SK-N-MC (cell line): ENCODE results near the gene UBAP1L.

Source experiments
- DNase-seq: peaks from one replicate; pipeline ENCODE4 v3.0.0-alpha.2; 2011; ENCODE audit warnings: low read depth, low spot score
- H3K27ac ChIP-seq: fragments of 200-600 bp; sonication (generic); 2 replicates; pipeline ENCODE4 v1.5.1; 2016; ENCODE audit warnings: mixed run types
- H3K36me3 ChIP-seq: fragments of 200-600 bp; sonication (generic); 2 replicates; pipeline ENCODE4 v1.6.1; 2017; ENCODE audit warnings: antibody characterized with exemption, low read length, mixed read lengths; ENCODE audit not compliant: insufficient read depth
- H3K4me3 ChIP-seq: fragments of 200-600 bp; sonication (generic); 2 replicates; pipeline ENCODE4 v1.5.1; 2016
- H3K9ac ChIP-seq: fragments of 200-600 bp; sonication (generic); 2 replicates; pipeline ENCODE4 v1.8.0; 2017; ENCODE audit warnings: mixed run types, mixed read lengths; ENCODE audit not compliant: insufficient read length
- H3K9me3 ChIP-seq: fragments of 200-600 bp; sonication (generic); 2 replicates; pipeline ENCODE4 v1.6.1; 2017; ENCODE audit warnings: low read depth, mild to moderate bottlenecking, antibody characterized with exemption, low read length, moderate library complexity, mixed read lengths
- EZH2 ChIP-seq: fragments of 200-600 bp; sonication (generic); IDR thresholded peaks from one replicate; pipeline ENCODE4 v1.6.1; 2017; ENCODE audit warnings: antibody characterized with exemption
- FOXP2 ChIP-seq: optimal IDR thresholded peaks from 2 replicates; pipeline ENCODE3; 2011; ENCODE audit warnings: mild to moderate bottlenecking, moderate library complexity; ENCODE audit not compliant: insufficient read depth; ENCODE audit errors: extremely low read length, control extremely low read depth
- POLR2AphosphoS5 ChIP-seq: IDR thresholded peaks from 2 replicates; pipeline ENCODE4 v1.6.1; 2012; ENCODE audit warnings: mild to moderate bottlenecking, low read depth, low read length, borderline replicate concordance

Gene UBAP1L

GRCh38 chr15:65134538-65134937 is 19.5 kb upstream of the UBAP1L start:
- no peak overlapping the region for H3K9ac ChIP-seq

DNA sequence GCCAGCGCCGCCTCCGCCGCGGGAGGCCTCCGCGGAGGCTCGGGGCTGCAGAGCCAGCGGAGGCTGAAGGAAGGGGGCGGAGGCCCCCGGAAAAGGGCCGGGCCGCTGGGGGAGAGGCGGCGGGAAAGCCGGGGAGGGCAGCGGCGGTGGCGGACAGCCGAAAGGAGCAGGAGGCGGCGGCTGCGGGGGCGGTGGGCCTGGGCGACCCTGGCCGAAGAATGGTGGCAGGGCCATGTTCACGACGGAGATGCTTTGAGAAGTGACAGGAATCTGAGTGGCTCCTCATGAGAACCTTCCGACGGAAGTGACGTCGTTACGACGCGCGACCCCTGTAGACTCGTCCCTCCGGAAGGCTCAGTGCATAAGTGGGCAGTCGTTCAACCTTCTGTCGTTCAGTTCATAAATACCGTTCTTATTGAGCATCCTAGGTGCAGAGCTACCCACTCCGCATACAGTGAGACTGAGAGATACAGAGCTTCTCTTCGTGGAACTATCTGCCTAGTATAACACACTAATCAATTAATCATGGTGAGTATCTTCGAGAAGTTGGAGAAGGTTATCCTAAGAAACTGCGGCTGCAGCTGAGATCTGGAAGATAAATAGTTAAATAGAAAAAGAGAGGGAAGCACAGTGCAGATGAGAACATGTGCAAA is 18.7 kb upstream of the UBAP1L start, which contains the start of gene PDCD7:
Gene PDCD7, minus strand, starts transcription at position 261 of the 653 bp plus-strand sequence. Its CDS starts 27 bp downstream, at position 234.
- H3K4me3 ChIP-seq = peak within 1 kb of the TSS; percentile 94
- H3K27ac ChIP-seq = peak within 1 kb of the TSS; percentile 75
- peak within 1 kb of the TSS; percentile 88 for H3K9ac ChIP-seq
- H3K9me3 ChIP-seq = no peaks in the 10 kb centered on the region
- DNase-seq = peak; percentile 73
- H3K36me3 ChIP-seq = peaks cover 14% of the 10 kb centered on the region
- TF ChIP-seq FOXP2 (no peak), POLR2AphosphoS5 (peak; percentile 89)

More at GRCh38 chr15:65134538-65134937, 19.5 kb upstream of the UBAP1L start:
- Histone ChIP-seq H3K36me3 (peaks cover 7% of the 10 kb centered on the region; the same call in 1 of the 2 replicates), H3K4me3 (peak overlapping the region; percentile 94), H3K9me3 (no peaks in the 10 kb centered on the region), H3K27ac (no peak overlapping the region)
- TF ChIP-seq EZH2 (no peak), FOXP2 (no peak), POLR2AphosphoS5 (no peak)
- DNase-seq = no peak

- H3K4me3 ChIP-seq = peak overlapping the region; percentile 94
- H3K27ac ChIP-seq = no peak overlapping the region
- TF ChIP-seq EZH2 = no peak
- TF ChIP-seq POLR2AphosphoS5 = no peak
- TF ChIP-seq FOXP2 = no peak
- no peaks in the 10 kb centered on the region for H3K9me3 ChIP-seq
- H3K9ac ChIP-seq = peak overlapping the region; percentile 88
- DNase-seq = no peak
- peaks cover 20% of the 10 kb centered on the region for H3K36me3 ChIP-seq
These were observed 18.0 kb upstream of the UBAP1L start for GRCh38 chr15:65132878-65133547.

GRCh38 chr15:65130941-65131340 is 15.9 kb upstream of the UBAP1L start:
- no peak overlapping the region for H3K4me3 ChIP-seq
- H3K9me3 ChIP-seq = no peaks in the 10 kb centered on the region
- peaks cover 38% of the 10 kb centered on the region for H3K36me3 ChIP-seq
- TF ChIP-seq FOXP2 (no peak), POLR2AphosphoS5 (no peak), EZH2 (no peak)
- no peak overlapping the region for H3K9ac ChIP-seq
- no peak for DNase-seq
- no peak overlapping the region for H3K27ac ChIP-seq

GRCh38 chr15:65115542-65115941 is 542 bp upstream of the UBAP1L start:
- Histone ChIP-seq H3K9me3 (no peaks in the 10 kb centered on the region), H3K9ac (no peak overlapping the region), H3K27ac (no peak overlapping the region), H3K4me3 (no peak overlapping the region), H3K36me3 (peaks cover 39% of the 10 kb centered on the region)
- no peak for DNase-seq
- TF ChIP-seq EZH2 (no peak), POLR2AphosphoS5 (no peak)

GRCh38 chr15:65110676-65111292 is 4.2 kb downstream of the UBAP1L start:
- Histone ChIP-seq H3K9ac (no peak overlapping the region), H3K9me3 (no peaks in the 10 kb centered on the region), H3K27ac (no peak overlapping the region), H3K4me3 (no peak overlapping the region), H3K36me3 (peaks cover 5% of the 10 kb centered on the region)
- no peak for TF ChIP-seq POLR2AphosphoS5
- TF ChIP-seq FOXP2 = no peak
- no peak for TF ChIP-seq EZH2
- DNase-seq = no peak

GRCh38 chr15:65106011-65106590 is 8.9 kb downstream of the UBAP1L start:
- Histone ChIP-seq H3K27ac (no peak overlapping the region), H3K4me3 (no peak overlapping the region), H3K36me3 (peaks cover 3% of the 10 kb centered on the region; the same call in 1 of the 2 replicates), H3K9me3 (no peaks in the 10 kb centered on the region), H3K9ac (no peak overlapping the region)
- DNase-seq = no peak
- TF ChIP-seq FOXP2 (no peak), POLR2AphosphoS5 (no peak)

GRCh38 chr15:65105038-65105437 is 10.0 kb downstream of the UBAP1L start:
- no peak overlapping the region for H3K4me3 ChIP-seq
- H3K27ac ChIP-seq = no peak overlapping the region
- H3K36me3 ChIP-seq = peaks cover 3% of the 10 kb centered on the region; the same call in 1 of the 2 replicates
- no peaks in the 10 kb centered on the region for H3K9me3 ChIP-seq
- no peak for TF ChIP-seq POLR2AphosphoS5
- no peak for TF ChIP-seq FOXP2
- TF ChIP-seq EZH2 = no peak
- H3K9ac ChIP-seq = no peak overlapping the region
- no peak for DNase-seq
